ENCODE measurements around the gene EPGN.

- no peak for TF ChIP-seq POLR2A (IDR thresholded peaks at IDR 0.05)
- TF ChIP-seq, protein P1, sequence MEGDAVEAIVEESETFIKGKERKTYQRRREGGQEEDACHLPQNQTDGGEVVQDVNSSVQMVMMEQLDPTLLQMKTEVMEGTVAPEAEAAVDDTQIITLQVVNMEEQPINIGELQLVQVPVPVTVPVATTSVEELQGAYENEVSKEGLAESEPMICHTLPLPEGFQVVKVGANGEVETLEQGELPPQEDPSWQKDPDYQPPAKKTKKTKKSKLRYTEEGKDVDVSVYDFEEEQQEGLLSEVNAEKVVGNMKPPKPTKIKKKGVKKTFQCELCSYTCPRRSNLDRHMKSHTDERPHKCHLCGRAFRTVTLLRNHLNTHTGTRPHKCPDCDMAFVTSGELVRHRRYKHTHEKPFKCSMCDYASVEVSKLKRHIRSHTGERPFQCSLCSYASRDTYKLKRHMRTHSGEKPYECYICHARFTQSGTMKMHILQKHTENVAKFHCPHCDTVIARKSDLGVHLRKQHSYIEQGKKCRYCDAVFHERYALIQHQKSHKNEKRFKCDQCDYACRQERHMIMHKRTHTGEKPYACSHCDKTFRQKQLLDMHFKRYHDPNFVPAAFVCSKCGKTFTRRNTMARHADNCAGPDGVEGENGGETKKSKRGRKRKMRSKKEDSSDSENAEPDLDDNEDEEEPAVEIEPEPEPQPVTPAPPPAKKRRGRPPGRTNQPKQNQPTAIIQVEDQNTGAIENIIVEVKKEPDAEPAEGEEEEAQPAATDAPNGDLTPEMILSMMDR (IDR thresholded peaks at IDR 0.05), result no peak
Measured at GRCh38 chr4:74365761-74366160, 57.5 kb downstream of the EPGN start.

Data from breast epithelium (tissue), 3 donors.